Activated CD8-positive, alpha-beta memory T cell treated with anti-CD3 and anti-CD28 coated beads, Interleukin-2, amount 50 U/mL, for 1 hour (primary cell): ENCODE data around the gene PNRC2.
"Not testable (repeated sequence)": the region's sequence is repeated elsewhere in the genome, so short reads cannot be mapped to it uniquely, and the experiment has no call there.

ENCODE experiments used
- DNase-seq: peaks from one replicate; pipeline ENCODE4 v3.0.0-alpha.2; 2020; ENCODE audit errors: extremely low read depth

The PNRC2 gene

GRCh38 chr1:23992011-23992410 lies 32.4 kb downstream of the PNRC2 start:
- not testable (repeated sequence) for DNase-seq

- no peak for DNase-seq
These were observed 35.8 kb downstream of the PNRC2 start for GRCh38 chr1:23995431-23995837.

- DNase-seq: no peak
These were observed 37.1 kb downstream of the PNRC2 start for GRCh38 chr1:23996700-23997229.

- DNase-seq: no peak
These were observed 38.2 kb downstream of the PNRC2 start for GRCh38 chr1:23997812-23998211.

GRCh38 chr1:23999156-23999671 lies 39.6 kb downstream of the PNRC2 start:
- DNase-seq: no peak

- no peak for DNase-seq
These were observed 43.1 kb downstream of the PNRC2 start for GRCh38 chr1:24002695-24003094.

- no peak for DNase-seq
These were observed 43.8 kb downstream of the PNRC2 start for GRCh38 chr1:24003331-24003972.

- DNase-seq: no peak
These were observed 44.5 kb downstream of the PNRC2 start for GRCh38 chr1:24004132-24004531.

- no peak for DNase-seq
These were observed 45.5 kb downstream of the PNRC2 start for GRCh38 chr1:24005163-24005562.

- DNase-seq: no peak
These were observed 47.5 kb downstream of the PNRC2 start for GRCh38 chr1:24007079-24007478.

- not testable (repeated sequence) for DNase-seq
These were observed 49.1 kb downstream of the PNRC2 start for GRCh38 chr1:24008574-24009184.

GRCh38 chr1:24009406-24009805 lies 49.8 kb downstream of the PNRC2 start:
- no peak for DNase-seq

GRCh38 chr1:24010650-24011049 lies 51.0 kb downstream of the PNRC2 start:
- DNase-seq: no peak

GRCh38 chr1:24012878-24013277 lies 53.2 kb downstream of the PNRC2 start:
- not testable (repeated sequence) for DNase-seq
